Activated B cell treated with CpG ODN at 0.5 μM for 24 hours (primary cell): ENCODE results near the gene BRSK1. TPM values are rescaled to one million over a fixed set of nuclear protein-coding genes. Genes with fewer than 3 reads are reported as not detected.

Experiments
- ATAC-seq: fragments of 200-7000 bp; cut with Tn5 transposase; one replicate; pipeline ENCODE4 v1.10.0; 2021; ENCODE audit warnings: low read depth, mild to moderate bottlenecking, moderate library complexity
- CTCF ChIA-PET: fragments of 350-600 bp; sonication (Branson Sonifier 250); formaldehyde crosslinking; loops from one replicate; lab custom pipeline; 2021; ENCODE audit warnings: antibody characterized with exemption; lab: Charles Lee
- POLR2A ChIA-PET: fragments of 350-600 bp; sonication (Branson Sonifier 250); formaldehyde crosslinking; loops from one replicate; lab custom pipeline; 2021; ENCODE audit warnings: antibody characterized with exemption; lab: Charles Lee
- DNase-seq: peaks from one replicate; pipeline ENCODE4 v3.0.0; 2022
- H3K27ac Mint-ChIP-seq: one replicate; pipeline ENCODE4 v1.8.0; 2020; ENCODE audit warnings: mixed read lengths
- H3K27me3 Mint-ChIP-seq: one replicate; pipeline ENCODE4 v1.8.0; 2021; ENCODE audit warnings: mixed read lengths
- H3K36me3 Mint-ChIP-seq: one replicate; pipeline ENCODE4 v1.8.0; 2021; ENCODE audit warnings: low read depth, mixed read lengths
- H3K4me1 Mint-ChIP-seq: one replicate; pipeline ENCODE4 v1.8.0; 2021; ENCODE audit warnings: mixed read lengths
- H3K4me3 Mint-ChIP-seq: one replicate; pipeline ENCODE4 v1.8.0; 2020; ENCODE audit warnings: mild to moderate bottlenecking, mixed read lengths
- H3K9me3 Mint-ChIP-seq: one replicate; pipeline ENCODE4 v1.8.0; 2020; ENCODE audit warnings: mixed read lengths
- CTCF ChIP-seq: fragments of 200-600 bp; IDR thresholded peaks from one replicate; pipeline ENCODE4 v1.8.0; 2022; ENCODE audit warnings: antibody characterized with exemption, mild to moderate bottlenecking
- intact Hi-C: fragments of 100-400 bp; cut with micrococcal nuclease; formaldehyde crosslinking; loops from one replicate; pipeline ENCODE4 v1.15.1; 2024
- total RNA-seq: library from RNA; stranded (reverse); gene quantifications from 2 replicates; pipeline ENCODE4 v1.2.3, GENCODE V29; 2022

BRSK1 gene
- total RNA-seq, 1 donor from 2014 or later = 2.7 TPM

DNA sequence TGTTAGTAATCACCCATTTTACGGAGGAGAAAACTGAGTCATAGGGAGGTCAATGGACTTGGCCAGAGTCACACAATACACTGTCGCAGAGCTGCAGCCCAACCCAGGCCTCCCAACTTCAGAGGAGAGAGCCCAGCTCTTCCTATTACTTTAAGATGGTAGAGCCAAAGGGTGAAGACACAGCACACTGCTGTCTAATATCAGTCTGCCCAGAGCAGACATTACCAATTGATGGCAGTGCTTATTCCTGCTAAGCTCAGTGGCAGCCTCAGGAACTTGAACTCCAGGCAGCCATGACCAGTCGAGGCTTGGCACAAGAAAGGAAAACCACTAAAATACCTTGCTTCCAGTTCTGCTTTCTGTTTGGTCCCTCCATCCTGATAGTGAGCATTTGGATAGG is 22.9 kb downstream of the BRSK1 start:
- no peak for DNase-seq
- ChIA-PET CTCF (interaction anchor here (1.4 kb wide), 1 partner anchor 15 kb away, joined by 3 read pairs; no protein-coding TSS in a partner anchor), POLR2A (no interaction called here)
- Mint-ChIP-seq H3K4me1 (peaks cover 5% of the 10 kb centered on the region), H3K27me3 (no peaks in the 10 kb centered on the region), H3K36me3 (no peaks in the 10 kb centered on the region), H3K27ac (no peak overlapping the region), H3K9me3 (no peaks in the 10 kb centered on the region), H3K4me3 (no peak overlapping the region)
- no peak for ATAC-seq
- TF ChIP-seq CTCF = no peak
- intact Hi-C loops = no loop called here

- ChIA-PET POLR2A (no interaction called here), CTCF (no interaction called here)
- Mint-ChIP-seq H3K4me1 (no peaks in the 10 kb centered on the region), H3K27me3 (no peaks in the 10 kb centered on the region), H3K9me3 (no peaks in the 10 kb centered on the region), H3K36me3 (no peaks in the 10 kb centered on the region), H3K27ac (no peak overlapping the region), H3K4me3 (no peak overlapping the region)
- intact Hi-C loops = no loop called here
- TF ChIP-seq CTCF = no peak
- ATAC-seq (no peak), DNase-seq (no peak)
Observed at GRCh38 chr19:55308281-55308680, 24.5 kb downstream of the BRSK1 start.

GRCh38 chr19:55309448-55309847 is 25.7 kb downstream of the BRSK1 start:
- CTCF ChIA-PET = no interaction called here
- no peak overlapping the region for H3K27ac Mint-ChIP-seq
- no peaks in the 10 kb centered on the region for H3K36me3 Mint-ChIP-seq
- intact Hi-C loops = no loop called here
- no peaks in the 10 kb centered on the region for H3K27me3 Mint-ChIP-seq
- ATAC-seq (no peak), DNase-seq (no peak)
- POLR2A ChIA-PET = no interaction called here
- no peaks in the 10 kb centered on the region for H3K4me1 Mint-ChIP-seq
- no peak overlapping the region for H3K4me3 Mint-ChIP-seq
- no peaks in the 10 kb centered on the region for H3K9me3 Mint-ChIP-seq
- no peak for TF ChIP-seq CTCF

DNA sequence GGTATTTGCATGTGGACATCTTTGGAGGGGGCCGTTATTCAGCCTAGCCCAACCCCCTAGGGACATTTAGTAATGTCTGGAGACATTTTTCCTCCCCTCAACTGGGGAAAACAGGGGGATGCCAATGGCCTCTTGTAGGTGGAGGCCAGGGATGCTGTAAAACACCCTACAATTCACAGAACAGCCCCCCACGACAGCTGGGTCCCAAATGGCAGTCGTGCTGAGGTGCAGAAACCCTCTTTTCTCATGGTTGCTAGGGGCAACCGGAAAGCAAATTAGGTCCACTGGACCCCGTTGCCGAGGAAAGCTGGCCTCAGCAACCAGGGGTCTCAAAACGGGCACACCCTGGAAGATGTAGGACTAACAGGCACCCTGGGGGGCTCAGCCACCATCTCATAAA is 26.7 kb downstream of the BRSK1 start:
- Mint-ChIP-seq H3K4me1 (no peaks in the 10 kb centered on the region), H3K36me3 (no peaks in the 10 kb centered on the region), H3K27ac (no peak overlapping the region), H3K27me3 (no peaks in the 10 kb centered on the region), H3K4me3 (no peak overlapping the region), H3K9me3 (no peaks in the 10 kb centered on the region)
- CTCF ChIA-PET = no interaction called here
- no peak for TF ChIP-seq CTCF
- POLR2A ChIA-PET = interaction anchor here (0.6 kb wide), 1 partner anchor 93 kb away, joined by 5 read pairs; no protein-coding TSS in a partner anchor
- intact Hi-C loops = no loop called here
- DNase-seq (no peak), ATAC-seq (no peak)

GRCh38 chr19:55311397-55311796 is 27.6 kb downstream of the BRSK1 start:
- Mint-ChIP-seq H3K27me3 (no peaks in the 10 kb centered on the region), H3K36me3 (no peaks in the 10 kb centered on the region), H3K27ac (no peak overlapping the region), H3K9me3 (no peaks in the 10 kb centered on the region), H3K4me1 (no peaks in the 10 kb centered on the region), H3K4me3 (no peak overlapping the region)
- DNase-seq (no peak), ATAC-seq (no peak)
- POLR2A ChIA-PET = no interaction called here
- intact Hi-C loops = no loop called here
- CTCF ChIA-PET = no interaction called here
- no peak for TF ChIP-seq CTCF
